ENCODE results near the gene ANAPC13. TPM values are rescaled to one million over a fixed set of nuclear protein-coding genes. Genes with fewer than 3 reads are reported as not detected.

Gene ANAPC13
- total RNA-seq, 1 donor from 2014 or later = 41.6 TPM

DNA sequence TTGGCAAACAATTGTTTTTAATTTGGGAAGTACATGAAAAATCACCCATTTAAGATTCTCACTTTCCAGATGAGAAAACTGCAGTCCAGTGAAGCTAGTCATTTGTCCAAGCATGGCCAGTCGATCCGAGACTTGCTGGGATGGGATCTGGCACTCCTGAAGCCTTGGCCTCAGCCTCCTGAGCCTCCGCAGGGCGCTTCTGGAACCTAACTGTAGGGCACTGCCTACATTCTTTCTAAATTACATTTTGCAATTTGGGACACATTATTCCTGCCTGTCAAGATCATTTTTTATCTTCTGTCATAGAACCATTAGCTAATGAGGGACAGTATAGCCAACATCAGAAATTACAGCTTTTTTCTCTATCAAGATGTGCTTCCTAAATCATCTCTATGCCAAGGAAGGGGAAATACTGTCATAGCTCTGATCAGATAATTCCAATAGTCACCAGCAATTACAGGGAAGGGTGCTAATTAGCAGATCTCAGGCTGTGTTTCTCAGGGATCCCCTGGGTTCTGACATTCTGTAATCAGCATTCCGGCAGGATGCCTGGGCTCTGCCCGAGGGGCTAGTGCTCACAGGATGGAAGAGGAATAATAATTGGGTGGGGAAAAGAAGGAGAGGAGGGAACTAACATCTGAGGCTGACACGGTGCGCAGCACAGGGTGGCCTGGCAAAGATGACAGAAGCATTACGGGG lies 28.3 kb downstream of the ANAPC13 start:
- DNase-seq (ENCODE audit: low spot score in 2 of 2) = no peak
- no peak for FAIRE-seq

DNA sequence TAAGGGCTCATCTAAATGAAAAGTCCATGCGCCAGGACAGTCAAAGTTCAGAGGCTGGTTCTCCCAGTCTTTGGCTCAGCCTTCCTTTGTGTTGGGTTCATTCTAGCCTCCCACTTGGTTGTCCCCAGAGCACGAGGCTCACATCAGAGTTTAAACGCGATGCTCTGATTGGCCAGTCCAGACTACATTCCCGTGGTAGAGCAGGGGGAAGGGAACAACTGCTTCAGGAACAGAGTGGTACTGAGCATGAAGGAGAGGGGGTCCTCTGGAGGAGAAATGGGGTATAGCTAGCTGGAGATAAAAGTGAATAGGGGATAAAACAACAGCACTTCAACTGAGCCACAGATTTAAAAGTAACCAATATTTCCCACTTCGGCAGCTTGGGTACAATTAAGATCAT lies 32.2 kb downstream of the ANAPC13 start:
- no peak for FAIRE-seq
- no peak for DNase-seq (ENCODE audit: low spot score in 2 of 2)

DNA sequence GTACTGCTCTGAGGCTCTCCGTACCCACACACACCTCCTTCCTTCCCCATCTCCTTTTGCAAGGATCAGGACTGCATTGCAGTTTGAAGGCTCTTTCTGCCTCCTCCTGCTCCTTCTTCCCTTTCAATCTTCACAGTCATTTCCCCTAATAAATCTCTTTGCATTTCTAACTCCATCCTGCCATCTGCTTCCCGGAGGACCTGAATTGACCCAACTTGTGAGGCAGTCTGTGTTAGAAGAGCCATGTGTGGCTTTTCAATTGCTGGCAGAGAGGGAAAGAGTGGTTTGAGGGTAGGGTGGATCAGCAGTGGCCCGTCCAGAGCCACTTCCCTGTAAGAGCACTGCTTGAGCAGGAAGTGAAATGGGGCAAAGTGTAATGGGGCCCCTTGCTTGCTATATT lies 35.8 kb downstream of the ANAPC13 start:
- FAIRE-seq (no peak), DNase-seq (ENCODE audit: low spot score in 2 of 2) (no peak)

DNA sequence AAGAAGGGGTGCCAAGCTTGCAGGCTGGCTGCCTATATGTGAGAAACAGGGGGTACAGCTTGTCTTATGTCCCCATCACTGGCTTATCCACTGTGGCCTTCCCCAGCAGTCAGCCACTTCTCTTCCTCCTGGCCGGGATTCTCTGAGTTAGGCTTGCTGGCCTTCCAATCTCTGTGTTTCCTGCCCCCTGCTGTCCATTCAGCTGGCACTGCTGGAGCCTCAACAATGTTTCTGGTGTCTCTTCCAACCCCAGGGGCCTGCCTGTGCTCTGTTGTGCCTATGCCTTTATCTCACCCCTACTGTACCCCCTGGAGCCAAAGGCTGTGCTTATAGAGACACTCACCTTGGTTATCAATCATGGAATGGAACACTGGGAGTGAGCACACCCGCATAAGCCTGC lies 36.5 kb downstream of the ANAPC13 start:
- DNase-seq (ENCODE audit: low spot score in 2 of 2) (peak; percentile 22 to 30), FAIRE-seq (no peak)

DNA sequence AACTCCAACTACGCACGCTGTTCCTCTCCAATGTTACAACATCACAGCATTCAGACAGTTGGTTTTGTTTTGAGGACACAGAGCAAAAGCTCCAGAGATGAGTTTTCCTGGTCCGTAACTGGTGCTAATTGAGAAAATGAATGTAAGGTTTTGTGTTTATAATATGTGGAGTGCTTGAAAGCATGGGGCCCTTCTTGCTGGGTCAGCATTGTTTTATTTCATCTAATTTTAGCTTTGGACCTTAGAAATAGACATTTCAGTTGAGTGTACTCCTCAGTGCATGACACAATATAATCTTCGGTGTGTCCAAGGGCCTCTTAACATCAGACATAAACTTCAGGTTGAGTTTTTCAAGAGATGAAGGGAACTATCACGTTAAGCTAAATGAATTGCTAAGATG lies 37.1 kb downstream of the ANAPC13 start:
- FAIRE-seq (no peak), DNase-seq (ENCODE audit: low spot score in 2 of 2) (no peak)

DNA sequence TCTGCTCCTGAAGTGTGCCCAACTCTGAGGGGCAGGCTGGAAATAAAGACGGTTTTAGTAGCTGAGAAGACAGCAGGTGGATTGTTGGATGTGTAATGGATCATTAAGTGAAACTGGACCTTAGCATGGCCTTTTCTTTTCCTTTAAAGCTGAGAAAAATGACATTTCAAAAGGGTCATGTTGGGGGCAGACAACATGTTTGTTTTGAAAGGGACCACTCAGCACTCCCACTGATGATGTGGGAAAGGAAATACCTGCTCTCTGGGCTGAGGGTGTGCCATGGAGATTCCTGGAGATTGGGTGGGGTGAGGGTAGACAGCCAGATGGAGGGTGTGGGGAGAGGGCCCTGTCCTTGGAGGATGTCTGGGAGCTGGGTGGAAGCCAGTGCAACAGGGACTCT lies 38.4 kb downstream of the ANAPC13 start:
- FAIRE-seq (no peak), DNase-seq (ENCODE audit: low spot score in 2 of 2) (no peak)

DNA sequence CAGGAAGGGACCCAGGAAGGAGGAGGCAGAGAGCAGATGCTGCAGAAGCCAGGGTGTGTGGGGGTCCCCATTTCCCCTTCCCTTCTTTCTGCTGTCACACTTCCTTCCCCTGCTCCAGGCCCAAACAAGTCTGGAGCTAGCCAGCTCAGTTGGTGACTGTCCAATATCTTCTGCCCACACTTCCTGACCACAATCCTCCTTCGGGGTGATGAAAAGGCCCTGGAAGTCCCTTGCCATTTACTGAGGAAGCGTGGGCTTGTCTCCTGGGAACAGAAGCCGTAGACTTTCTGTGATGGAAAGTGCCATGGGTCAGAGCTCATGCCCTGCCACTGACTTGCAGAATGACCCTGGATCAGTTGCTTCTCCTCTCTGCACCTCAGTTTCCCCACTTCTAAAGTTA lies 39.0 kb downstream of the ANAPC13 start:
- DNase-seq (ENCODE audit: low spot score in 2 of 2) (no peak), FAIRE-seq (no peak)

DNA sequence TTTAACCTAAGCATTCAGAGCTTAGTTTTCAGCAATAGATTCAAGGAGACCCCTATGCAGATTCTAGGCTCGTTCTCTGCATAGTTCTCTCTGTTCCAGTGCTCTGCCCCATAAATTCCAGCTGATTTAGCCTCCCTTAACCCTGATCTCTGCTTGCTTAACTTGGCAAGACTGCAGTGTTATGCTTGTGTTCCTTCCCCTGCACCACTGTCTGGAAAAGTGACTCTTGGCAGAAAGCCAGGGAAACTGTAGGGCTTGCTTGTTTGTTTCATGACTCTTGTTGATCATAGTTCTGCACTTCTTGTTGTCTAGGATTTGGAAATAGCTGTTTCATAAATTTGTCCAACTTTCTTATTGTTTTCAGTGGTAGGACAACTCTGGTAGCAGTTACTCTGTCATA lies 40.1 kb downstream of the ANAPC13 start:
- FAIRE-seq = no peak
- DNase-seq (ENCODE audit: low spot score in 2 of 2) = no peak

DNA sequence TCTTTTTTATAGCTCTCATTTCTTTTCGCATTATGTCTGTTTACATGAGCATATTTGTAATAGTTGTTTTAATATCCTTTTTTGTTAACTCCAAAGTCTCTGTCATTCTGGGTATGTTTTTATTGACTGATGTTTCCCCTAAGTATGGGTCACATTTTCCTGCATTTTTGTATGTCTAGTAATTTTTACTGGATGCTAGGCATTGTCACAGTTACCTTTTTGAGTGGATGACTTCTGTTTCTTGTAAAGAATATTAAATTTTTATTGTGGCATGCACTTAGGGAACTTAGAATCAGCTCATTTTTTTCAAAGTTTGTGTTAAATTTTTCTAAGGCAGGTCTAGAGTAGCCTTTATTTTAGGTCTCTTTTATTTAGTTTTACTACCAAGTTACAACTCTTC lies 40.7 kb downstream of the ANAPC13 start:
- DNase-seq (ENCODE audit: low spot score in 2 of 2) (no peak), FAIRE-seq (no peak)

DNA sequence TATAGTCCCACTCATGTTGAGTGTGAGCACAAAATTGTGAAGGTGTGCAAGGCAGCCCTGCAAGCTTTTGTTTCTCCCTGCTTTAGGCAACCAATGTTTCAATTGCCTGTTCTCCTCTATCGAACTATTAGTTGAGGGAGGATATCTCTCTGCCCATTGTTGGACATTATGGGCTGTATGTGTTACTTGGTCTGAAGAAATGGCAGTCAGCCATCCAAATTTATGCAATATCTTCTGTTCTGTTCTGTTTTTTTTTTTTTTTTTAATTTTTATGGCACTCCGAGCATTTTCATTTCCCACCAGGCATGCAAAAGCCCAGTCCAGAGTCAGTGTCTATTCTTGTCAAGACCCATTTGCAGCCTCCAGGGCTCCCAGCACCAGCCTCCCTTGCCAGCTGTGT lies 44.0 kb downstream of the ANAPC13 start:
- DNase-seq (ENCODE audit: low spot score in 2 of 2) = no peak
- no peak for FAIRE-seq

DNA sequence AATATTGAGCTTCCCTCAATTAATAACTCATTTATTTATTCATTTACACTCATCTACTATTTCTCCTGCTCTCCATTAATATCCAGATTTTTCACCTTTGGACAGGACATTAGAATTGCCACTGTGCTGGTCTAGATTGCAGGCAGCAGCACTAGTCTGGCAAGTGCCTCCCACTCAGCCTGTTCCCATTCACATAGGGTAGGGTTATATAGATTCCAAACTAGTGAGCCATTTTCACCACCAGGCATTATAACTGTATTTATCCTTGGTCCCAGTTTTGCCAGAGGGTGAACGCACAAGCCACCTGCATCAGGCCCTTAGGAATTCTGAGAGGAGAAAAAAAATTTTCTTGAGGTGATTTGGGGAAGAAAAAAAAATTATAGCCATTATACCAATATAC lies 44.5 kb downstream of the ANAPC13 start:
- no peak for DNase-seq (ENCODE audit: low spot score in 2 of 2)
- FAIRE-seq = no peak

DNA sequence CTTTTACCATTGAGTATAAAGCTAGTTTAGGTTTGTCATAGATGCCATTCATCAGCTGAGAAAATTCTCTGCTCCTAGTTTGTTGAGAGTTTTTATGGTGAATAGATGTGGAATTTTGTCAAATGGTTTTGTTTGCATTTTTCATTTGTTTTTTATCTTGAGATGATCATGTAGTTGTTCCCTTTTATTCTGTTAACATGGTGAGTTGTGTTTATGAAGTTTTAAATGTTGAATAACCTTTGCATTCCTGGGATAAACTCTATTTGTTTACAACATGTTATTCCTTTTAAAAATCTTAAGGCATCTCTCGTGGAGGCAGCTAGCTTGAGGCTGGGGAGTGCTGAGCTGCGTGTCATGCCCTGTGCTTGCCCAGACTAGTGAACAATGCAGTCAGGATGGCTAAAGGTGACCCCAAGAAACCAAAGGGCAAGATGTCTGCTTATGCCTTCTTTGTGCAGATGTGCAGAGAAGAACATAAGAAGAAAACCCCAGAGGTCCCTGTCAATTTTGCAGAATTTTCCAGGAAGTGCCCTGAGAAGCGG lies 48.5 kb downstream of the ANAPC13 start:
- no peak for DNase-seq (ENCODE audit: low spot score in 2 of 2)
- FAIRE-seq = no peak

DNA sequence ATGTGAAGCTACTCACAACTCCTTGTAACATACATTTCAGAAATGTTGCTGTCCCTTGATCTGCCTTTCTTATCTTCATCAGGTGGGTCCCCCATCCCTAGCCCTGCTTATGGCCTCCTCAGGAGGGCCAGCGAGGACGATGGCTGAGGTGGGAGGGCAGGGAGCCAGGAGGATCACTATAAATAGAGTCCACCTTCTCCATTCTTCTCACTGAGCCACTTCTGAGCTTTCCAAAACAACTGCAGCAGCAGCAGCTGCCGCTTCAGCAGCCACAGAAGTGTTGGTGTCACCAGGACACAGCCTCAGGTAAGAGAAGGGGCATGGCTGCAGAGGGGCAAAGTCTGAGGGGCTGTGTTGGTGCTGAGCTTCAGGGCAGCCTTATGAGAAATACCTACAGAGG lies 53.5 kb downstream of the ANAPC13 start:
- DNase-seq (ENCODE audit: low spot score in 2 of 2) (no peak), FAIRE-seq (no peak)

DNA sequence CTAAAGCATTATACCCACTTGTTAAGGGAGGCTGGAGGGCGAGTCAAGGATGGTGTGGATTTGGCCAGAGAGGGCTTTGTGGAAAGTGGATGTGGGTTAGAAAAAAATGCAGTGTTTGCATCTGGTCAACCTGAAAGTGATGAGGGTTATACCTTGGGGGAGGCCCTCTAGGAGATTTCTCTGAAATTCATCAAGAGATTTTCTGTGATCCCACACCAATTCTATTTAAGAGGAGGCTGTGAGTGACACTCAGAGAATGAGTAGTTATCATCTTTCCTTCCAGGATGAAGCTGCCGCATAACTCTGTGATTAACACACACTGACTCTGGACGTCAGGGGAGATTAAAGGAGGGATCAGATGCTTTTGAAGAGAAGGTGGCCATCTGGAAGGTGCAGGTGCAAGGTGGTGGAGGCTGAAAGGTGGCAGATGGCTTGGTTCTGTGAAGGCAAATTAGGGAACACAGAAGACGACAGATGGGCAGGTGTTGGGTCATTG lies 54.8 kb downstream of the ANAPC13 start:
- DNase-seq (ENCODE audit: low spot score in 2 of 2) (no peak), FAIRE-seq (no peak)

DNA sequence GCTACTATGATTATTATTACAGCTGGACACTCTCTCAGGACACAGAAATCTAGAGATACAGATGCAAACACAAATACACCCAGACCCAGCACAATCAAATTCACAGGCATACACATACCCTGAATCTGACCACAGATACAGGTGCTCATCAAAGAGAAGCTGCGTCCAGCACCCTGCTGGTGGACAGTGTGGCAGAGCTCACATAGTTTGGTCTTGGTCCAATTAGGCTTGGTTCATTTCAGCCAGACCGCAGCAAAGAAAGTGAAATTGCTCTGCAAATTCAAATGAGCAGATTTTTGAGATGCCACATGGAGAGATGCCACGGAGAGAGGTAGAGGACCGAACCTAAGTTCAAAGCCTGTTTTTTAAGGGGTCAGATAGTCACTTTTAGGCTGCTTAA lies 55.6 kb downstream of the ANAPC13 start:
- DNase-seq (ENCODE audit: low spot score in 2 of 2) (no peak), FAIRE-seq (no peak)

DNA sequence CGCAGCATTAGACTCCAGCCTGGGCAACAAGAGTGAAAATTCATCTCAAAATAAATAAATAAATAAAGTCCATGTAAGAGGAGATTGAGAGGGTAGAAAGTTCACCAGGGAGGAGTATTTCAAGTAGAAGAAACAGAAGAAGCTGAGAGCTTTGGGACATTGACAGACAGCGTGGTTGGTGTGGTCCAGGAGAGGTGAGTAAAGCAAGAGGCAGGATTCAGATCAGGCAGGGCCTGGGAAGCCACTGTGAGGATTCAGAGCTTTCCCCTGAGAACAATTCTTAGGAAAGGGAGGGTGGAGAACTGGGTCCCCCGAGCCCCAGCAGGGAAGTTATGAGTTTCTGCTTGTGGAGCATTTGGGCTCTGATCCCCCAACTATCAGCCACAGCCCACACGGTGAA lies 57.4 kb downstream of the ANAPC13 start:
- DNase-seq (ENCODE audit: low spot score in 2 of 2) = no peak

More for the DNA sequence above, 57.4 kb downstream of the ANAPC13 start:
- FAIRE-seq = no peak

Other genes starting within 250 kb of the ANAPC13 start
- gene RYK, start 235.1 kb downstream of the ANAPC13 start, total RNA-seq = 89.3 TPM
- gene AMOTL2, start 111.5 kb downstream of the ANAPC13 start, total RNA-seq = 62.0 TPM
- 22.4 TPM for gene CEP63, start 72 bp upstream of the ANAPC13 start, total RNA-seq
- gene KY, start 165.0 kb upstream of the ANAPC13 start, total RNA-seq = 0.41 TPM

All from frontal cortex (tissue), 4 donors.